HFFc6 (cell line): ENCODE data around the gene HOXB8. TPM values are rescaled to one million over a fixed set of nuclear protein-coding genes. Genes with fewer than 3 reads are reported as not detected.
A peak's percentile ranks its signal among the peaks of the same experiment; 100 is the strongest.

Experiments used
- DNase-seq: peaks from one replicate; pipeline ENCODE4 v3.0.0-alpha.2; 2018
- H3K27ac Mint-ChIP-seq: 2 replicates; pipeline ENCODE4 v1.8.0; 2020; ENCODE audit warnings: mild to moderate bottlenecking, mixed read lengths
- H3K27me3 Mint-ChIP-seq: 2 replicates; pipeline ENCODE4 v1.8.0; 2021; ENCODE audit warnings: mild to moderate bottlenecking, moderate library complexity, mixed read lengths; ENCODE audit not compliant: insufficient read depth
- H3K36me3 Mint-ChIP-seq: 2 replicates; pipeline ENCODE4 v1.8.0; 2021; ENCODE audit warnings: low read depth, mixed read lengths
- H3K4me1 Mint-ChIP-seq: 2 replicates; pipeline ENCODE4 v1.8.0; 2020; ENCODE audit warnings: low read depth, mixed read lengths
- H3K4me3 Mint-ChIP-seq: 2 replicates; pipeline ENCODE4 v1.8.0; 2020; ENCODE audit warnings: mild to moderate bottlenecking, moderate library complexity, mixed read lengths
- H3K9me3 Mint-ChIP-seq: 2 replicates; pipeline ENCODE4 v1.8.0; 2020; ENCODE audit warnings: mild to moderate bottlenecking, mixed read lengths
- CTCF ChIP-seq: fragments of 200-600 bp; sonication (generic); IDR thresholded peaks from 2 replicates; pipeline ENCODE4 v1.5.0; 2021; ENCODE audit warnings: antibody characterized with exemption, mild to moderate bottlenecking
- total RNA-seq, 6 experiments: library from RNA; stranded (reverse); fragmentation: NEBNext Ultra II Directional; extraction: Animal tissue kit (Norgen Biotek cat#: 25700); gene quantifications; 2 replicates in 1 of 6; 3 replicates in 5 of 6; pipeline ENCODE4 v1.2.3, GENCODE V29; 2021

HOXB8 gene
- total RNA-seq, 6 experiments from 2014 or later = not detected

- Mint-ChIP-seq H3K4me3 (no peak overlapping the region), H3K9me3 (no peaks in the 10 kb centered on the region), H3K27ac (no peak overlapping the region), H3K27me3 (peaks cover 93% of the 10 kb centered on the region), H3K4me1 (peaks cover 10% of the 10 kb centered on the region), H3K36me3 (no peaks in the 10 kb centered on the region)
- no peak for DNase-seq
- no peak for TF ChIP-seq CTCF
Measured at GRCh38 chr17:48639982-48640857, 25.1 kb upstream of the HOXB8 start.

- TF ChIP-seq CTCF = no peak
- Mint-ChIP-seq H3K4me3 (no peak overlapping the region), H3K4me1 (peaks cover 10% of the 10 kb centered on the region), H3K36me3 (no peaks in the 10 kb centered on the region), H3K27me3 (peaks cover 93% of the 10 kb centered on the region), H3K27ac (no peak overlapping the region), H3K9me3 (no peaks in the 10 kb centered on the region)
- no peak for DNase-seq
Measured at GRCh38 chr17:48639136-48639535, 24.0 kb upstream of the HOXB8 start.

- DNase-seq = peak; percentile 82
- H3K27me3 Mint-ChIP-seq = peaks cover 86% of the 10 kb centered on the region
- H3K9me3 Mint-ChIP-seq = no peaks in the 10 kb centered on the region
- TF ChIP-seq CTCF = no peak
- no peak overlapping the region for H3K4me3 Mint-ChIP-seq
- H3K4me1 Mint-ChIP-seq = peaks cover 10% of the 10 kb centered on the region
- H3K27ac Mint-ChIP-seq = no peak overlapping the region
- H3K36me3 Mint-ChIP-seq = no peaks in the 10 kb centered on the region
Measured at GRCh38 chr17:48637323-48638260, 22.5 kb upstream of the HOXB8 start.

- no peak overlapping the region for H3K4me3 Mint-ChIP-seq
- peaks cover 89% of the 10 kb centered on the region for H3K27me3 Mint-ChIP-seq
- peak; percentile 14 for DNase-seq
Measured at GRCh38 chr17:48636177-48637018, 21.3 kb upstream of the HOXB8 start.

More at GRCh38 chr17:48636177-48637018, 21.3 kb upstream of the HOXB8 start:
- peak; percentile 77 for TF ChIP-seq CTCF
- Mint-ChIP-seq H3K9me3 (no peaks in the 10 kb centered on the region), H3K36me3 (no peaks in the 10 kb centered on the region), H3K27ac (no peak overlapping the region), H3K4me1 (peaks cover 10% of the 10 kb centered on the region)
